ENCODE results near the gene NANOS2.

GRCh38 chr19:45864629-45865082 is 49.9 kb downstream of the NANOS2 start:
- TF ChIP-seq BACH2 (CRISPR knock-in tag; IDR thresholded peaks at IDR 0.05; ENCODE audit: borderline replicate concordance) (no peak), ZC3H10 (CRISPR knock-in tag; IDR thresholded peaks at IDR 0.05) (no peak), RARB (CRISPR knock-in tag; IDR thresholded peaks at IDR 0.05) (no peak), ARNTL (CRISPR knock-in tag; IDR thresholded peaks at IDR 0.05; ENCODE audit: borderline replicate concordance, low read depth) (no peak), CREB5 (CRISPR knock-in tag; IDR thresholded peaks at IDR 0.05; ENCODE audit: low read depth) (no peak), ZNF70 (CRISPR knock-in tag; IDR thresholded peaks at IDR 0.05) (no peak), PATZ1 (CRISPR knock-in tag; IDR thresholded peaks at IDR 0.05; ENCODE audit: borderline replicate concordance) (no peak), TSHZ2 (CRISPR knock-in tag; IDR thresholded peaks at IDR 0.05) (no peak), ZFP3 (CRISPR knock-in tag; IDR thresholded peaks at IDR 0.05) (no peak), ZFP30 (CRISPR knock-in tag; IDR thresholded peaks at IDR 0.05) (no peak)

Measured in SK-N-SH treated with all-trans-retinoic acid at 6 μM for 48 hours (cell line).